Pancreas (tissue), 10 donors: ENCODE results near the gene RRBP1. TPM values are rescaled to one million over a fixed set of nuclear protein-coding genes. Genes with fewer than 3 reads are reported as not detected.

Experiments
- ATAC-seq, 4 donors: fragments of 200-7000 bp; cut with Tn5 transposase; one replicate each; pipeline versions ENCODE4 v1.8.0 to v1.9.1; 2020; ENCODE audit warnings: mild to moderate bottlenecking in 4 of 4, moderate library complexity in 4 of 4
- DNase-seq, 6 donors: peaks; one replicate each; pipeline ENCODE4 v3.0.0-alpha.2; 2020
- FAIRE-seq: peaks from 2 replicates; lab custom pipeline; 2012; peaks lifted over from hg19 to GRCh38; lab: Jason Lieb, UNC
- H3K27ac ChIP-seq, 4 donors: fragments of 200-600 bp; sonication (generic); 1 replicate in 3 of 4; 2 replicates in 1 of 4; pipeline versions ENCODE4 v1.5.0 to v1.8.0; 2020
- H3K27me3 ChIP-seq, 4 donors: fragments of 200-600 bp; one replicate each; pipeline ENCODE4 v1.8.0; 2021
- H3K36me3 ChIP-seq, 3 donors: fragments of 200-600 bp; sonication (generic) in 1 of 3; one replicate each; pipeline versions ENCODE4 v1.5.0 to v1.8.0; 2020 to 2021
- H3K4me1 ChIP-seq, 3 donors: fragments of 200-600 bp; one replicate each; pipeline ENCODE4 v1.8.0; 2021
- H3K4me3 ChIP-seq, 4 donors: fragments of 200-600 bp; sonication (generic) in 2 of 4; one replicate each; pipeline versions ENCODE4 v1.5.0 to v1.8.0; 2020 to 2021
- H3K9me3 ChIP-seq, 4 donors: fragments of 200-600 bp; one replicate each; pipeline ENCODE4 v1.8.0; 2021
- WGBS, 2 donors: extraction: QIAGEN DNeasy Blood & Tissue Kit; methylation state at CpG; one replicate each; pipeline ENCODE4 v1.1.7; 2013; 5-methylcytosine and 5-hydroxymethylcytosine counted together
- intact Hi-C, 3 donors: fragments of 100-400 bp; cut with DNase I; formaldehyde crosslinking; loops; one replicate each; pipeline versions ENCODE4 v1.11.1 to v1.14.2; 2022
- polyA plus RNA-seq, 2 donors: library from polyadenylated mRNA; stranded (reverse); fragments of 200-250 nt; gene quantifications; one replicate each; pipeline ENCODE4 v1.2.3, GENCODE V29; 2013
- total RNA-seq, 6 donors: library from RNA; stranded (reverse); fragmentation: NEBNext Ultra II Directional in 4 of 6; extraction: Animal tissue kit (Norgen Biotek cat#: 25700) in 4 of 6; gene quantifications; one replicate each; pipeline versions ENCODE4 v1.2.1 to v1.2.4, GENCODE V29; 2021 to 2023
- TF ChIP-seq, protein P1 (sequence below), 4 donors: fragments of 200-600 bp; sonication (generic) in 3 of 4; IDR thresholded peaks; one replicate each; pipeline versions ENCODE4 v1.5.0 to v1.8.0; 2021; ENCODE audit warnings: antibody characterized with exemption in 4 of 4
- donor health status: healthy with polysubstance abuse.
- donor health status: DM: no; HTN: no; CAD: no; lungs with moderate emphysema.
- donor health status: DM: no; HTN: no; CAD: no.
- donor health status: control.
- donor health status: control.
- donor health status: Bipolar disorder and iron deficiency.
- donor health status: DM: yes; HTN: yes; CAD: no.
- donor health status: DM: no; HTN: no; CAD: no.
- donor health status: DM: no; HTN: no; CAD: no.
- donor health status: DM: yes; HTN: yes; CAD: no.

Gene RRBP1
- total and polyA plus RNA-seq, 8 donors, result 170 to 442 (median 348) TPM

DNA sequence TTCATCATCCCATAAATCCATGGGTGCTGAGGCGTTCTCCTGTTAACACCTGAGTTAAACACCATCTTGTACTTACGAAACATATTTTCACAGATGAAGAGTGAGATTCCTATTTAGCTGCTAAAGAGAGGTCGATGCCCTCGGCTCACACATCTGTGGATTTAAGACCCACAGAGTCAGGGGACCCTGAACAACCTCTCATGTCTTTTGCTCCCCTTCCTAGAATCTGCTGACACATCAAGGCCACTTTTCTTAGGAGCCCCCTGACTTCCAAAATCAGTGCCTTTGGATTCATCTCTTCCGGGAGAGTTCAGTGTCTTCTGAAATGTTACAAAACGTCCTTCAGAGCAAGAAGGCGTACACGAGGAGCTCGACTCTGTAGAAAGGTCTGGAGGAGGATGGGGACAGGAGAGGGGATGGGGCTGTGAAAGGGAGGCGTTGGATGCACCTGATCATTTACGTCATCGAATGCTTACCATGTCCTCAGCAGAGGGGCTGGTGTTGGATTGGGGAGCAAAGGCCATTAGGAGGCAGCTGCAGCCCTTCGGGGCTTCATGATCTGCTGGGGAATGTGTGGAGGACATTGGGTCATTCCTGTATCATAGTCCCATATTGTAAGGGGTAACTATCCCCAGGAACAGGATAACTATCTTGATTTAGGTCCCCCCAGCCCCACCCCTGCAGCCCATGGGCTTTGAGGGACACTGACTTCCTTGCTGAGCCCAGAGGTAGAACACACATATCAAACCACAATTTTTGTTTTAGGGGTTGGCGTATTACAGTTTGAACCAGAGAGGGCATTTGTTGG, 40.7 kb upstream of the RRBP1 start:
- ATAC-seq, result peak in 2 of 4 donors; percentile 8 to 16
- FAIRE-seq, result no peak

DNA sequence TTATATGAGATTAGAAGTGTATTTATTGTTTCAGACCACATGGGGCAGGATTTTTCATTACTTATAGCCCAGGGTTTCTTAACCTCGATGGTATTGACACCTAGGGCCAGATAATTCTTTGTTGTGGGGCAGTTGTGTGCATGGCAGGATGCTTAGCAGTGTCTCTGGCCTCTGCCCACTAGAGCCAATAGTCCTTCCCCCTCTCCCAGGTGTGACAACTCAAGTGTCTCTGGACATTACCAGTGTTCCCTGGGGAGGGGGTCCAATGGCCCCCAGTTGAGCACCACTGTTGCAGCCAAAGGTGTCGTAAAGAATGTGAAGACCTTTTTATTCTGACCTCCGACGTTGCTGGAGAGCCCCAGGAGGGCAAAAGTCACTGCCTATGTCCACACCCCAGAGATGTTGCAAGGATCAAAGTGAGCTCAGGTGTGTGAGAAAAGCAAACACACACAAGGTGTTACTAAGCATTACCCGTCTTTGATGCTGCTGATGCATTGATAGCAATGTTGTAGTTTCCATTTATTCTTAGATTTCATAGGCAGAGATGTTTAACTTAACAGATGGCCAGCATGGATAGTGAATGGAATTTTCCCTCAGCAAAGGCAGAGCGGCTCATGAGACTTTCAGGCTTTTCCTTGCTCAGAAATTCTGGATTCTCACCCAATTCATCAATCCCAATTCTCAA, 39.9 kb upstream of the RRBP1 start:
- ATAC-seq, result peak; percentile 93 to 95 (median 94)
- 21 to 25% methylated on average over 6 of the region's 6 CpGs for WGBS, 2 donors
- Histone ChIP-seq H3K4me1 (peaks cover 0 to 12% (median 6%) of the 10 kb centered on the region in 3 donors), H3K4me3 (no peak overlapping the region), H3K27me3 (no peaks in the 10 kb centered on the region), H3K27ac (peak overlapping the region; percentile 65 to 88 (median 82)), H3K9me3 (no peaks in the 10 kb centered on the region), H3K36me3 (no peaks in the 10 kb centered on the region)
- peak in 4 of 6 donors; percentile 49 to 78 (median 68) for DNase-seq
- TF ChIP-seq, protein P1, sequence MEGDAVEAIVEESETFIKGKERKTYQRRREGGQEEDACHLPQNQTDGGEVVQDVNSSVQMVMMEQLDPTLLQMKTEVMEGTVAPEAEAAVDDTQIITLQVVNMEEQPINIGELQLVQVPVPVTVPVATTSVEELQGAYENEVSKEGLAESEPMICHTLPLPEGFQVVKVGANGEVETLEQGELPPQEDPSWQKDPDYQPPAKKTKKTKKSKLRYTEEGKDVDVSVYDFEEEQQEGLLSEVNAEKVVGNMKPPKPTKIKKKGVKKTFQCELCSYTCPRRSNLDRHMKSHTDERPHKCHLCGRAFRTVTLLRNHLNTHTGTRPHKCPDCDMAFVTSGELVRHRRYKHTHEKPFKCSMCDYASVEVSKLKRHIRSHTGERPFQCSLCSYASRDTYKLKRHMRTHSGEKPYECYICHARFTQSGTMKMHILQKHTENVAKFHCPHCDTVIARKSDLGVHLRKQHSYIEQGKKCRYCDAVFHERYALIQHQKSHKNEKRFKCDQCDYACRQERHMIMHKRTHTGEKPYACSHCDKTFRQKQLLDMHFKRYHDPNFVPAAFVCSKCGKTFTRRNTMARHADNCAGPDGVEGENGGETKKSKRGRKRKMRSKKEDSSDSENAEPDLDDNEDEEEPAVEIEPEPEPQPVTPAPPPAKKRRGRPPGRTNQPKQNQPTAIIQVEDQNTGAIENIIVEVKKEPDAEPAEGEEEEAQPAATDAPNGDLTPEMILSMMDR (IDR thresholded peaks at IDR 0.05), result peak in 1 of 4 donors; percentile 18
- intact Hi-C loops, result no loop called here
- FAIRE-seq, result no peak

More for the DNA sequence above, 40.7 kb upstream of the RRBP1 start:
- no peaks in the 10 kb centered on the region for H3K36me3 ChIP-seq
- DNase-seq, result peak in 1 of 6 donors; percentile 14
- TF ChIP-seq, protein P1 (IDR thresholded peaks at IDR 0.05), result no peak
- no peaks in the 10 kb centered on the region for H3K27me3 ChIP-seq
- intact Hi-C loops, result no loop called here
- 54 to 55% methylated on average over 14 of the region's 14 CpGs for WGBS, 2 donors
- H3K4me1 ChIP-seq, result peaks cover 0 to 12% (median 6%) of the 10 kb centered on the region in 3 donors
- peak overlapping the region; percentile 65 to 88 (median 82) for H3K27ac ChIP-seq
- no peaks in the 10 kb centered on the region for H3K9me3 ChIP-seq
- H3K4me3 ChIP-seq, result no peak overlapping the region

DNA sequence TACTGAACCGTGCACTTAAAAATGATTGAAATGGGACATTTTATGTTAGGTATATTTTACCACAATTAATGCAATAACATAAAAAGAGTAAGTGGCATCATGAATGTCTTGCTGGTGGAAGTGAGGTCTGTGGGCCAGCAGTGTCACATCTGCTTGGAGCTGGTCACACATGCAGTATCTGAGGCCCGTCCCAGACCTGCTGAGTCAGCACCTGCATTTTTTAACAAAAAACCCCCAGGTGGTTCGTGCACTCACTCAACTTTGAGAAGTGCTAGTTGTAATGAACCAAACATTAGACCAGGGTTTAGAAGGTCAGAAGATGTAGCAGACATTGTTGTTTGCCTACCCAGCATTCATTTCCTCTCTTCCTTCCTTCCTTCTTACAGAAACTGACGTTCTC, 38.7 kb upstream of the RRBP1 start:
- Histone ChIP-seq H3K27me3 (no peaks in the 10 kb centered on the region), H3K4me1 (peaks cover 0 to 15% (median 6%) of the 10 kb centered on the region in 3 donors), H3K27ac (no peak overlapping the region), H3K36me3 (no peaks in the 10 kb centered on the region), H3K9me3 (no peaks in the 10 kb centered on the region), H3K4me3 (no peak overlapping the region)
- DNase-seq (no peak), ATAC-seq (no peak), FAIRE-seq (no peak)
- intact Hi-C loops, result no loop called here
- TF ChIP-seq, protein P1 (IDR thresholded peaks at IDR 0.05), result no peak
- 70 to 73% methylated on average over 4 of the region's 4 CpGs for WGBS, 2 donors

DNA sequence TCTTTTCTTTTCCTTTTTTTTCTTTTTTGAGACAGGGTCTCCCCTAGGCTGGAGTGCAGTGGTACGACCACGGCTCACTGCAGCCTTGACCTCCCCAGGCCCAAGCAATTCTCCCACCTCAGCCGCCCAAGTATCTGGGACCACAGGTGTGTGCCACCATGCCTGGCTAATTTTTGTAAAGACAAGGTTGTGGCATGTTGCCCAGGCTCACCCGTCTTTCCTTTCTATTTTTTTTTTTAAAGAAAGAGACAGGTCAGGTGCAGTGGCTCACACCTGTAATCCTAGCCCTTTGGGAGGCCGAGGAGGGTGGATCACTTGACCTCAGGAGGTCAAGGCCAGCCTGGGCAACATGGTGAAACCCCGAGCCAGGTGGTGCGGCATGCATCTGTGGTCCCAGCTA, 34.3 kb upstream of the RRBP1 start:
- H3K27me3 ChIP-seq, result no peaks in the 10 kb centered on the region
- FAIRE-seq, result no peak
- peak in 1 of 6 donors; percentile 15 for DNase-seq
- H3K4me1 ChIP-seq, result peaks cover 12 to 21% (median 14%) of the 10 kb centered on the region in 3 donors
- H3K27ac ChIP-seq, result peak overlapping the region in 1 of 4 donors; percentile 1
- peak in 3 of 4 donors; percentile 11 to 39 (median 25) for ATAC-seq
- H3K9me3 ChIP-seq, result no peaks in the 10 kb centered on the region
- 41 to 46% methylated on average over 7 of the region's 7 CpGs for WGBS, 2 donors
- H3K4me3 ChIP-seq, result no peak overlapping the region
- intact Hi-C loops, result no loop called here
- TF ChIP-seq, protein P1 (IDR thresholded peaks at IDR 0.05), result no peak
- H3K36me3 ChIP-seq, result no peaks in the 10 kb centered on the region
